HEK293 (cell line): ENCODE data around the gene PATL2.

Experiments
- ATF2 ChIP-seq: fragments of 450-650 bp; formaldehyde crosslinking; IDR thresholded peaks from 2 replicates; pipeline ENCODE4 v1.5.1; 2016; ENCODE audit warnings: missing biosample characterization, missing genetic modification characterization, low read depth
- GLIS1 ChIP-seq: fragments of 450-650 bp; formaldehyde crosslinking; IDR thresholded peaks from 2 replicates; pipeline ENCODE4 v1.5.1; 2016; ENCODE audit warnings: missing biosample characterization, missing genetic modification characterization
- HOXA7 ChIP-seq: sonication (generic); formaldehyde crosslinking; IDR thresholded peaks from 2 replicates; pipeline ENCODE4 v1.8.1; 2022; ENCODE audit warnings: missing genetic modification reagents, borderline replicate concordance
- IKZF3 ChIP-seq: fragments of 450-650 bp; IDR thresholded peaks from 2 replicates; pipeline ENCODE4 v1.5.0; 2018; ENCODE audit warnings: missing biosample characterization, mild to moderate bottlenecking, missing genetic modification characterization, moderate library complexity
- INSM2 ChIP-seq: fragments of 450-650 bp; formaldehyde crosslinking; IDR thresholded peaks from 2 replicates; pipeline ENCODE4 v1.5.1; 2016; ENCODE audit warnings: missing biosample characterization, missing genetic modification characterization
- KLF8 ChIP-seq: fragments of 450-650 bp; formaldehyde crosslinking; IDR thresholded peaks from 2 replicates; pipeline ENCODE4 v1.5.1; 2016; ENCODE audit warnings: missing biosample characterization, missing genetic modification characterization
- PRDM1 ChIP-seq: fragments of 450-650 bp; formaldehyde crosslinking; IDR thresholded peaks from 2 replicates; pipeline ENCODE4; 2016; ENCODE audit warnings: missing biosample characterization, missing genetic modification characterization
- REPIN1 ChIP-seq: fragments of 450-650 bp; formaldehyde crosslinking; IDR thresholded peaks from 2 replicates; pipeline ENCODE4 v1.5.1; 2017; ENCODE audit warnings: missing biosample characterization, missing genetic modification characterization, low read depth
- SALL2 ChIP-seq: fragments of 450-650 bp; formaldehyde crosslinking; IDR thresholded peaks from 2 replicates; pipeline ENCODE4 v1.5.0; 2017; ENCODE audit warnings: missing biosample characterization, mild to moderate bottlenecking, missing genetic modification characterization, borderline replicate concordance
- SP2 ChIP-seq: fragments of 450-650 bp; formaldehyde crosslinking; IDR thresholded peaks from 2 replicates; pipeline ENCODE4 v1.5.1; 2016; ENCODE audit warnings: missing biosample characterization, missing genetic modification characterization
- ZBTB26 ChIP-seq: fragments of 450-650 bp; formaldehyde crosslinking; optimal IDR thresholded peaks from 2 replicates; pipeline ENCODE3; 2016; ENCODE audit warnings: missing biosample characterization, mild to moderate bottlenecking, missing genetic modification characterization
- ZBTB48 ChIP-seq: fragments of 450-650 bp; formaldehyde crosslinking; IDR thresholded peaks from 2 replicates; pipeline ENCODE4 v1.5.1; 2016; ENCODE audit warnings: missing biosample characterization, missing genetic modification characterization
- ZFHX2 ChIP-seq: fragments of 450-650 bp; formaldehyde crosslinking; conservative IDR thresholded peaks from 2 replicates; pipeline ENCODE4 v1.5.1; 2016; ENCODE audit warnings: missing biosample characterization, missing genetic modification characterization
- ZNF121 ChIP-seq: fragments of 450-650 bp; formaldehyde crosslinking; IDR thresholded peaks from 2 replicates; pipeline ENCODE4 v1.5.1; 2016; ENCODE audit warnings: missing biosample characterization, missing genetic modification characterization
- ZNF174 ChIP-seq: fragments of 450-650 bp; formaldehyde crosslinking; IDR thresholded peaks from 2 replicates; pipeline ENCODE4 v1.5.0; 2017; ENCODE audit warnings: missing biosample characterization, mild to moderate bottlenecking, missing genetic modification characterization
- ZNF202 ChIP-seq: fragments of 450-650 bp; formaldehyde crosslinking; IDR thresholded peaks from 2 replicates; pipeline ENCODE4 v1.5.1; 2016; ENCODE audit warnings: missing biosample characterization, missing genetic modification characterization, borderline replicate concordance
- ZNF274 ChIP-seq, 2 experiments: fragments of 200-500 bp in 1 of 2; fragments of 450-650 bp in 1 of 2; sonication (Bioruptor generic) in 1 of 2; formaldehyde crosslinking in 1 of 2; IDR thresholded peaks; 2 replicates each; pipeline versions ENCODE4 v1.5.1 to v1.6.1; 2014 to 2016; ENCODE audit warnings: borderline replicate concordance in 1 of 2, inconsistent platforms in 1 of 2, low read length in 1 of 2, missing biosample characterization in 1 of 2, missing genetic modification characterization in 1 of 2
- ZNF335 ChIP-seq: fragments of 450-650 bp; formaldehyde crosslinking; conservative IDR thresholded peaks from 2 replicates; pipeline ENCODE4 v1.5.1; 2016; ENCODE audit warnings: missing biosample characterization, missing genetic modification characterization
- ZNF449 ChIP-seq: fragments of 450-650 bp; formaldehyde crosslinking; IDR thresholded peaks from 2 replicates; pipeline ENCODE4 v1.5.1; 2017; ENCODE audit warnings: missing biosample characterization, mild to moderate bottlenecking, missing genetic modification characterization, moderate library complexity
- ZNF624 ChIP-seq: fragments of 450-650 bp; formaldehyde crosslinking; IDR thresholded peaks from 2 replicates; pipeline ENCODE4 v1.5.1; 2017; ENCODE audit warnings: missing biosample characterization, missing genetic modification characterization
- ZNF707 ChIP-seq: fragments of 450-650 bp; formaldehyde crosslinking; IDR thresholded peaks from 2 replicates; pipeline ENCODE4 v1.5.1; 2016; ENCODE audit warnings: missing biosample characterization, missing genetic modification characterization
- ZNF76 ChIP-seq: fragments of 450-650 bp; formaldehyde crosslinking; IDR thresholded peaks from 2 replicates; pipeline ENCODE4; 2016; ENCODE audit warnings: low read depth, missing biosample characterization, missing genetic modification characterization, borderline replicate concordance
- ZNF785 ChIP-seq: fragments of 450-650 bp; formaldehyde crosslinking; IDR thresholded peaks from 2 replicates; pipeline ENCODE4 v1.5.1; 2016; ENCODE audit warnings: missing biosample characterization, missing genetic modification characterization
- ZSCAN18 ChIP-seq: fragments of 450-650 bp; formaldehyde crosslinking; IDR thresholded peaks from 2 replicates; pipeline ENCODE4 v1.5.1; 2016; ENCODE audit warnings: missing biosample characterization, missing genetic modification characterization
- ZSCAN4 ChIP-seq: fragments of 450-650 bp; formaldehyde crosslinking; IDR thresholded peaks from 2 replicates; pipeline ENCODE4 v1.5.1; 2017; ENCODE audit warnings: missing biosample characterization, missing genetic modification characterization
- TF ChIP-seq, protein P1 (sequence below): fragments of 450-650 bp; formaldehyde crosslinking; IDR thresholded peaks from 2 replicates; pipeline ENCODE4 v1.5.1; 2016; ENCODE audit warnings: missing biosample characterization, missing genetic modification characterization
- TF ChIP-seq, protein P2 (sequence below): fragments of 450-650 bp; formaldehyde crosslinking; IDR thresholded peaks from 2 replicates; pipeline ENCODE4 v1.5.1; 2016; ENCODE audit warnings: missing biosample characterization, missing genetic modification characterization

Gene PATL2

GRCh38 chr15:44726568-44727484 is 15.7 kb upstream of the PATL2 start (continued):
- TF ChIP-seq SP2 (tag by site-specific recombination), result no peak
- TF ChIP-seq PRDM1 (tag by site-specific recombination), result no peak
- no peak for TF ChIP-seq KLF8
- no peak for TF ChIP-seq HOXA7 (CRISPR knock-in tag)
- TF ChIP-seq ZNF174 (tag by site-specific recombination), result no peak
- TF ChIP-seq, protein P1, sequence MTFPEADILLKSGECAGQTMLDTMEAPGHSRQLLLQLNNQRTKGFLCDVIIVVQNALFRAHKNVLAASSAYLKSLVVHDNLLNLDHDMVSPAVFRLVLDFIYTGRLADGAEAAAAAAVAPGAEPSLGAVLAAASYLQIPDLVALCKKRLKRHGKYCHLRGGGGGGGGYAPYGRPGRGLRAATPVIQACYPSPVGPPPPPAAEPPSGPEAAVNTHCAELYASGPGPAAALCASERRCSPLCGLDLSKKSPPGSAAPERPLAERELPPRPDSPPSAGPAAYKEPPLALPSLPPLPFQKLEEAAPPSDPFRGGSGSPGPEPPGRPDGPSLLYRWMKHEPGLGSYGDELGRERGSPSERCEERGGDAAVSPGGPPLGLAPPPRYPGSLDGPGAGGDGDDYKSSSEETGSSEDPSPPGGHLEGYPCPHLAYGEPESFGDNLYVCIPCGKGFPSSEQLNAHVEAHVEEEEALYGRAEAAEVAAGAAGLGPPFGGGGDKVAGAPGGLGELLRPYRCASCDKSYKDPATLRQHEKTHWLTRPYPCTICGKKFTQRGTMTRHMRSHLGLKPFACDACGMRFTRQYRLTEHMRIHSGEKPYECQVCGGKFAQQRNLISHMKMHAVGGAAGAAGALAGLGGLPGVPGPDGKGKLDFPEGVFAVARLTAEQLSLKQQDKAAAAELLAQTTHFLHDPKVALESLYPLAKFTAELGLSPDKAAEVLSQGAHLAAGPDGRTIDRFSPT (tag by site-specific recombination), result no peak
- no peak for TF ChIP-seq INSM2 (tag by site-specific recombination)
- no peak for TF ChIP-seq GLIS1
- peak; percentile 49; the same call in 1 of the 2 replicates for TF ChIP-seq ZNF335 (tag by site-specific recombination)
- TF ChIP-seq ZNF274 (IDR thresholded peaks at IDR 0.05; ENCODE audit: low read length), result no peak
- TF ChIP-seq ZNF274 (tag by site-specific recombination; IDR thresholded peaks at IDR 0.05; ENCODE audit: borderline replicate concordance), result no peak
- TF ChIP-seq, protein P2, sequence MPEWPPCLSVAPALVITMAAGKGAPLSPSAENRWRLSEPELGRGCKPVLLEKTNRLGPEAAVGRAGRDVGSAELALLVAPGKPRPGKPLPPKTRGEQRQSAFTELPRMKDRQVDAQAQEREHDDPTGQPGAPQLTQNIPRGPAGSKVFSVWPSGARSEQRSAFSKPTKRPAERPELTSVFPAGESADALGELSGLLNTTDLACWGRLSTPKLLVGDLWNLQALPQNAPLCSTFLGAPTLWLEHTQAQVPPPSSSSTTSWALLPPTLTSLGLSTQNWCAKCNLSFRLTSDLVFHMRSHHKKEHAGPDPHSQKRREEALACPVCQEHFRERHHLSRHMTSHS (tag by site-specific recombination), result no peak
- TF ChIP-seq ATF2 (tag by site-specific recombination), result no peak
- no peak for TF ChIP-seq ZNF449 (tag by site-specific recombination)
- no peak for TF ChIP-seq ZFHX2 (tag by site-specific recombination)
- no peak for TF ChIP-seq ZNF202 (tag by site-specific recombination)
- TF ChIP-seq ZSCAN4 (tag by site-specific recombination), result no peak
- TF ChIP-seq ZNF707 (tag by site-specific recombination), result no peak
- no peak for TF ChIP-seq IKZF3 (tag by site-specific recombination)
- TF ChIP-seq ZNF785, result no peak
- TF ChIP-seq SALL2 (tag by site-specific recombination), result no peak
- 0 out of 2 replicates have a peak, but pooled peaks have one; percentile 48 for TF ChIP-seq ZNF76 (tag by site-specific recombination)
- TF ChIP-seq ZSCAN18, result no peak
- no peak for TF ChIP-seq ZNF121 (tag by site-specific recombination)
- no peak for TF ChIP-seq ZBTB26 (tag by site-specific recombination)
- no peak for TF ChIP-seq REPIN1 (tag by site-specific recombination)
- TF ChIP-seq ZNF624 (tag by site-specific recombination), result no peak
- no peak for TF ChIP-seq ZBTB48 (tag by site-specific recombination)
